ENCODE data around the gene ZNF592. TPM values are rescaled to one million over a fixed set of nuclear protein-coding genes. Genes with fewer than 3 reads are reported as not detected.

The ZNF592 gene
- total and polyA plus RNA-seq, 9 of the 15 experiments (the other 6 are each of a cell fraction or from before 2014, with no cell fraction given) = 0.88 to 23.8 (median 7.4) TPM

DNA sequence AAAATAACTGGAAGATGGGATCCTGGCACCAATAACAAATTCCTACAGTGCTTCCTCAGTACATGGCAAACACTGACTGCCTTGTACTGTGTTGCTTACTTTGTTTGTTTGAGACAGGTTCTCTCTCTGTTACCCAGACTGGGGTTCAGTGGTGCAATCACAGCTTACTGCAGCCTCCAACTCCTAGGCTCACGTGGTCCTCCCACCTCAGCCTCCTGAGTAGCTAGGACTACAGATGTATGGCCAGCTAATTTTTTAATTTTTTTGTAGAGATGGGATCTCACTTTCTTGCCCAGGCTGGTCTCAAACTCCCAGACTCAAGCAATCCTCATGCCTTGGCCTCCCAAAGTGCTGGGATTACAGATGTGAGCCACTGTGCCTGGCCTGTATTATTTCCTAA lies 65.0 kb downstream of the ZNF592 start:
- H3K36me3 ChIP-seq (ENCODE audit: control insufficient read depth, insufficient read depth, low read length) = no peaks in the 10 kb centered on the region; the same call in 2 of the 3 replicates
- no peaks in the 10 kb centered on the region for H3K79me2 ChIP-seq (ENCODE audit: control insufficient read depth, insufficient read depth, low read length)
- ATAC-seq (no peak), FAIRE-seq (no peak), DNase-seq (ENCODE audit: extremely low read depth in 1 of 4, low spot score in 3 of 4) (no peak)
- no peak overlapping the region for H3K4me2 ChIP-seq (ENCODE audit: insufficient read depth, low read length)
- intact Hi-C loops (cut with micrococcal nuclease) (no loop called here), in situ Hi-C loops (cut with MboI) (no loop called here)
- BruUV-seq (replicated peaks) = no TSS peak
- H3K27ac ChIP-seq (ENCODE audit: extremely low read depth, low read depth, low read length) = no peak overlapping the region
- H3K9me1 ChIP-seq (ENCODE audit: control insufficient read depth, insufficient read depth, low read length) = no peaks in the 10 kb centered on the region
- WGBS (ENCODE audit: insufficient coverage, low coverage, missing lambda C conversion rate) = 25% methylated on average over 1 of the region's 1 CpG
- no peaks in the 10 kb centered on the region for H4K20me1 ChIP-seq (replicated peaks; ENCODE audit: control insufficient read depth, insufficient read depth, low read length)
- H3K9ac ChIP-seq (ENCODE audit: insufficient read depth in 1 of 2, low read depth in 2 of 2, low read length in 2 of 2) = no peak overlapping the region
- CTCF ChIA-PET (ENCODE audit: low intra/inter-chr PET ratio) = no interaction called here
- H3K9me3 ChIP-seq (replicated peaks; ENCODE audit: control insufficient read depth, insufficient read depth, low read depth, low read length) = no peaks in the 10 kb centered on the region
- peaks cover 8% of the 10 kb centered on the region in 2 experiments for H3K4me1 ChIP-seq (replicated peaks in 1 of 2; ENCODE audit: control insufficient read depth in 2 of 2, insufficient read depth in 2 of 2, low read length in 2 of 2)
- no peak overlapping the region for H3K4me3 ChIP-seq
- POLR2A ChIA-PET = interaction anchor here (0.7 kb wide), 1 partner anchor 106 kb away, joined by 3 read pairs; no protein-coding TSS in a partner anchor
- TF ChIP-seq ZFX (CRISPR knock-in tag; IDR thresholded peaks at IDR 0.05) = no peak
- no peak for TF ChIP-seq GABPA (tag; conservative IDR thresholded peaks at IDR 0.05; ENCODE audit: low read depth)
- no peak for TF ChIP-seq CXXC5 (CRISPR knock-in tag; IDR thresholded peaks at IDR 0.05)
- H2AFZ ChIP-seq (ENCODE audit: low read depth, low read length) = no peak overlapping the region
- H3K27me3 ChIP-seq (ENCODE audit: control insufficient read depth in 2 of 2, insufficient read depth in 2 of 2, low read length in 2 of 2) = no peaks in the 10 kb centered on the region

GRCh38 chr15:84813931-84814330 lies 65.5 kb downstream of the ZNF592 start:
- Histone ChIP-seq H3K9ac (ENCODE audit: insufficient read depth in 1 of 2, low read depth in 2 of 2, low read length in 2 of 2) (no peak overlapping the region), H3K4me1 (replicated peaks in 1 of 2; ENCODE audit: control insufficient read depth in 2 of 2, insufficient read depth in 2 of 2, low read length in 2 of 2) (peaks cover 8 to 12% of the 10 kb centered on the region in 2 experiments), H3K27me3 (ENCODE audit: control insufficient read depth in 2 of 2, insufficient read depth in 2 of 2, low read length in 2 of 2) (no peaks in the 10 kb centered on the region), H4K20me1 (replicated peaks; ENCODE audit: control insufficient read depth, insufficient read depth, low read length) (no peaks in the 10 kb centered on the region), H3K79me2 (ENCODE audit: control insufficient read depth, insufficient read depth, low read length) (no peaks in the 10 kb centered on the region), H3K9me3 (replicated peaks; ENCODE audit: control insufficient read depth, insufficient read depth, low read depth, low read length) (no peaks in the 10 kb centered on the region), H3K4me2 (ENCODE audit: insufficient read depth, low read length) (no peak overlapping the region), H3K4me3 (no peak overlapping the region), H3K9me1 (ENCODE audit: control insufficient read depth, insufficient read depth, low read length) (no peaks in the 10 kb centered on the region), H3K36me3 (ENCODE audit: control insufficient read depth, insufficient read depth, low read length) (no peaks in the 10 kb centered on the region; the same call in 2 of the 3 replicates), H3K27ac (ENCODE audit: extremely low read depth, low read depth, low read length) (no peak overlapping the region), H2AFZ (ENCODE audit: low read depth, low read length) (no peak overlapping the region)
- no peak for FAIRE-seq
- BruUV-seq (replicated peaks) = no TSS peak
- no peak for DNase-seq (ENCODE audit: extremely low read depth in 1 of 4, low spot score in 3 of 4)
- ChIA-PET POLR2A (no interaction called here), CTCF (ENCODE audit: low intra/inter-chr PET ratio) (no interaction called here)
- intact Hi-C loops (cut with micrococcal nuclease) (no loop called here), in situ Hi-C loops (cut with MboI) (no loop called here)
- TF ChIP-seq RBM25 (IDR thresholded peaks at IDR 0.05; ENCODE audit: low read depth, low read length, severe bottlenecking) (peak; percentile 49), ZFP36 (IDR thresholded peaks at IDR 0.05; ENCODE audit: low read depth, low read length, partially characterized antibody) (peak; percentile 23), ZC3H8 (IDR thresholded peaks at IDR 0.05) (no peak), ZNF644 (tag; IDR thresholded peaks at IDR 0.05; ENCODE audit: low read depth) (no peak), BACH1 (tag; IDR thresholded peaks at IDR 0.05) (no peak)
- TF ChIP-seq, protein P1, sequence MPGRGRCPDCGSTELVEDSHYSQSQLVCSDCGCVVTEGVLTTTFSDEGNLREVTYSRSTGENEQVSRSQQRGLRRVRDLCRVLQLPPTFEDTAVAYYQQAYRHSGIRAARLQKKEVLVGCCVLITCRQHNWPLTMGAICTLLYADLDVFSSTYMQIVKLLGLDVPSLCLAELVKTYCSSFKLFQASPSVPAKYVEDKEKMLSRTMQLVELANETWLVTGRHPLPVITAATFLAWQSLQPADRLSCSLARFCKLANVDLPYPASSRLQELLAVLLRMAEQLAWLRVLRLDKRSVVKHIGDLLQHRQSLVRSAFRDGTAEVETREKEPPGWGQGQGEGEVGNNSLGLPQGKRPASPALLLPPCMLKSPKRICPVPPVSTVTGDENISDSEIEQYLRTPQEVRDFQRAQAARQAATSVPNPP (IDR thresholded peaks at IDR 0.05; ENCODE audit: borderline replicate concordance, insufficient read depth, insufficient read length) = no peak
- 27% methylated on average over 1 of the region's 1 CpG for whole genome bisulfite sequencing (ENCODE audit: insufficient coverage, low coverage, missing lambda C conversion rate)
- no peak for ATAC-seq

Data from K562 (cell line).